Stimulated activated CD4-positive, alpha-beta T cell treated with anti-CD3 and anti-CD28 coated beads, Interleukin-15, amount 100 ng/mL, for 1 hour (primary cell): ENCODE measurements around the gene TRPM5.

Experiments used
- DNase-seq, 2 donors: peaks; one replicate each; pipeline ENCODE4 v3.0.0-alpha.2; 2020; ENCODE audit warnings: low read depth in 1 of 2, low spot score in 1 of 2

Gene TRPM5

GRCh38 chr11:2423157-2424025 is 20.9 kb downstream of the TRPM5 start:
- no peak for DNase-seq

- DNase-seq, result no peak
Measured at GRCh38 chr11:2422461-2423156, 21.7 kb downstream of the TRPM5 start.

GRCh38 chr11:2421996-2422395 is 22.3 kb downstream of the TRPM5 start:
- no peak for DNase-seq

- DNase-seq, result no peak
Measured at GRCh38 chr11:2421226-2421994, 22.9 kb downstream of the TRPM5 start.

GRCh38 chr11:2420502-2421225 is 23.6 kb downstream of the TRPM5 start:
- peak; percentile 45 to 69 for DNase-seq

- DNase-seq, result peak in 1 of 2 donors; percentile 45
Measured at GRCh38 chr11:2419638-2420501, 24.4 kb downstream of the TRPM5 start.

GRCh38 chr11:2418693-2419360 is 25.5 kb downstream of the TRPM5 start:
- DNase-seq, result no peak

- DNase-seq, result no peak
Measured at GRCh38 chr11:2417856-2418692, 26.2 kb downstream of the TRPM5 start.

GRCh38 chr11:2416765-2417164 is 27.5 kb downstream of the TRPM5 start:
- no peak for DNase-seq

GRCh38 chr11:2415601-2416380 is 28.5 kb downstream of the TRPM5 start:
- no peak for DNase-seq

- DNase-seq, result no peak
Measured at GRCh38 chr11:2415171-2415570, 29.1 kb downstream of the TRPM5 start.

- no peak for DNase-seq
Measured at GRCh38 chr11:2414616-2415015, 29.7 kb downstream of the TRPM5 start.

GRCh38 chr11:2413742-2414579 is 30.4 kb downstream of the TRPM5 start:
- DNase-seq, result no peak

GRCh38 chr11:2412323-2412722 is 32.0 kb downstream of the TRPM5 start:
- no peak for DNase-seq

GRCh38 chr11:2411446-2412305 is 32.6 kb downstream of the TRPM5 start:
- DNase-seq, result no peak

- no peak for DNase-seq
Measured at GRCh38 chr11:2410616-2411015, 33.7 kb downstream of the TRPM5 start.
